H1 (cell line): ENCODE results near the gene DLEC1.

ENCODE experiments used
- CBX8 ChIP-seq: fragments of 300-800, 300-1000 bp; sonication (generic); IDR thresholded peaks from 2 replicates; pipeline ENCODE4 v1.7.1; 2016; ENCODE audit warnings: low read depth, low read length, borderline replicate concordance
- TF ChIP-seq, protein P1 (sequence below), 3 experiments: IDR thresholded peaks; 1 replicate in 2 of 3; 2 replicates in 1 of 3; pipeline versions ENCODE4 v1.5.1 to v1.6.1; 2011; ENCODE audit warnings: low read length in 3 of 3, mild to moderate bottlenecking in 3 of 3, inconsistent platforms in 2 of 3, low read depth in 1 of 3, moderate library complexity in 1 of 3; ENCODE audit not compliant: insufficient read depth in 1 of 3; ENCODE audit errors: control extremely low read depth in 1 of 3
- TF ChIP-seq, protein P2 (sequence below): IDR thresholded peaks from 2 replicates; pipeline ENCODE4 v1.6.1; 2012; ENCODE audit warnings: inconsistent platforms

GRCh38 chr3:38102444-38102814 is 63.4 kb downstream of the DLEC1 start:
- TF ChIP-seq CBX8 = no peak
- TF ChIP-seq, protein P1, sequence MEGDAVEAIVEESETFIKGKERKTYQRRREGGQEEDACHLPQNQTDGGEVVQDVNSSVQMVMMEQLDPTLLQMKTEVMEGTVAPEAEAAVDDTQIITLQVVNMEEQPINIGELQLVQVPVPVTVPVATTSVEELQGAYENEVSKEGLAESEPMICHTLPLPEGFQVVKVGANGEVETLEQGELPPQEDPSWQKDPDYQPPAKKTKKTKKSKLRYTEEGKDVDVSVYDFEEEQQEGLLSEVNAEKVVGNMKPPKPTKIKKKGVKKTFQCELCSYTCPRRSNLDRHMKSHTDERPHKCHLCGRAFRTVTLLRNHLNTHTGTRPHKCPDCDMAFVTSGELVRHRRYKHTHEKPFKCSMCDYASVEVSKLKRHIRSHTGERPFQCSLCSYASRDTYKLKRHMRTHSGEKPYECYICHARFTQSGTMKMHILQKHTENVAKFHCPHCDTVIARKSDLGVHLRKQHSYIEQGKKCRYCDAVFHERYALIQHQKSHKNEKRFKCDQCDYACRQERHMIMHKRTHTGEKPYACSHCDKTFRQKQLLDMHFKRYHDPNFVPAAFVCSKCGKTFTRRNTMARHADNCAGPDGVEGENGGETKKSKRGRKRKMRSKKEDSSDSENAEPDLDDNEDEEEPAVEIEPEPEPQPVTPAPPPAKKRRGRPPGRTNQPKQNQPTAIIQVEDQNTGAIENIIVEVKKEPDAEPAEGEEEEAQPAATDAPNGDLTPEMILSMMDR (IDR thresholded peaks at IDR 0.05; ENCODE audit: control extremely low read depth in 1 of 3, insufficient read depth in 1 of 3, low read depth in 1 of 3, low read length in 3 of 3) = no peak
- TF ChIP-seq, protein P2, sequence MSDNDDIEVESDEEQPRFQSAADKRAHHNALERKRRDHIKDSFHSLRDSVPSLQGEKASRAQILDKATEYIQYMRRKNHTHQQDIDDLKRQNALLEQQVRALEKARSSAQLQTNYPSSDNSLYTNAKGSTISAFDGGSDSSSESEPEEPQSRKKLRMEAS = no peak
